Testis (tissue), 3 donors: ENCODE measurements around the gene ANKS4B. TPM values are rescaled to one million over a fixed set of nuclear protein-coding genes. Genes with fewer than 3 reads are reported as not detected.

Experiments
- DNase-seq: peaks from one replicate; pipeline ENCODE4 v3.0.0-alpha.2; 2019
- H3K27ac ChIP-seq, 2 donors: fragments of 200-600 bp; sonication (generic); one replicate each; pipeline ENCODE4 v1.5.1; 2019
- H3K27me3 ChIP-seq: fragments of 200-600 bp; sonication (generic); one replicate; pipeline ENCODE4 v1.5.1; 2019
- H3K36me3 ChIP-seq: fragments of 200-600 bp; sonication (generic); one replicate; pipeline ENCODE4 v1.5.1; 2017; ENCODE audit warnings: low read depth; ENCODE audit errors: missing control alignments
- H3K4me1 ChIP-seq: fragments of 200-600 bp; sonication (generic); one replicate; pipeline ENCODE4 v1.5.1; 2019
- H3K4me3 ChIP-seq, 2 donors: fragments of 200-600 bp; sonication (generic); one replicate each; pipeline ENCODE4 v1.5.1; 2017 to 2019
- H3K9me3 ChIP-seq: fragments of 200-600 bp; sonication (generic); one replicate; pipeline ENCODE4 v1.5.1; 2017
- CTCF ChIP-seq, 3 experiments: fragments of 450-650 bp in 2 of 3; fragments of 200-600 bp in 1 of 3; sonication (generic) in 1 of 3; IDR thresholded peaks; one replicate each; pipeline ENCODE4 v1.5.1; 2016 to 2019; ENCODE audit warnings: antibody characterized with exemption in 3 of 3, mild to moderate bottlenecking in 2 of 3, moderate library complexity in 1 of 3
- POLR2A ChIP-seq: fragments of 450-650 bp; IDR thresholded peaks from one replicate; pipeline ENCODE4 v1.6.1; 2017; ENCODE audit warnings: antibody characterized with exemption, mild to moderate bottlenecking, moderate library complexity
- WGBS, 2 donors: methylation state at CpG; one replicate each; pipeline ENCODE4 v1.1.5; 2018; 5-methylcytosine and 5-hydroxymethylcytosine counted together
- intact Hi-C: fragments of 100-400 bp; cut with DNase I; formaldehyde crosslinking; loops from one replicate; pipeline ENCODE4 v1.15.1; 2023; ENCODE audit warnings: low total_unique reads
- polyA plus RNA-seq: library from polyadenylated mRNA; stranded (reverse); fragments of 350-450 nt; fragmentation: Illumina TruSeq; extraction: RNeasy Lipid Tissue Mini Kit (QIAGEN cat#74804); gene quantifications from one replicate; pipeline ENCODE4 v1.2.3, GENCODE V29; 2014; ENCODE audit warnings: low read depth, low replicate concordance; ENCODE audit not compliant: insufficient read depth
- total RNA-seq, 2 donors: library from RNA; depleted of rRNA; stranded (reverse); fragments of >200 nt; gene quantifications; one replicate each; pipeline ENCODE4 v1.2.3, GENCODE V29; 2016

Gene ANKS4B
- total and polyA plus RNA-seq, 3 donors from 2014 or later: 0.12 to 0.40 (median 0.24) TPM

- H3K4me1 ChIP-seq: no peaks in the 10 kb centered on the region
- no peaks in the 10 kb centered on the region for H3K36me3 ChIP-seq
- 89 to 92% methylated on average over 3 of the region's 3 CpGs for WGBS, 2 donors
- no peak for DNase-seq
- H3K27ac ChIP-seq: no peak overlapping the region
- H3K9me3 ChIP-seq: no peaks in the 10 kb centered on the region
- H3K27me3 ChIP-seq: no peaks in the 10 kb centered on the region
- TF ChIP-seq POLR2A (no peak), CTCF (IDR thresholded peaks at IDR 0.05) (no peak)
- no peak overlapping the region for H3K4me3 ChIP-seq
- intact Hi-C loops: no loop called here
Observed at GRCh38 chr16:21253470-21253869, 20.0 kb downstream of the ANKS4B start.

- H3K27ac ChIP-seq: no peak overlapping the region
- no peaks in the 10 kb centered on the region for H3K36me3 ChIP-seq
- TF ChIP-seq CTCF (IDR thresholded peaks at IDR 0.05): no peak
- TF ChIP-seq POLR2A: no peak
- H3K4me1 ChIP-seq: no peaks in the 10 kb centered on the region
- intact Hi-C loops: no loop called here
- no peaks in the 10 kb centered on the region for H3K9me3 ChIP-seq
- H3K4me3 ChIP-seq: no peak overlapping the region
- H3K27me3 ChIP-seq: no peaks in the 10 kb centered on the region
- DNase-seq: no peak
- WGBS, 2 donors: 90 to 92% methylated on average over 2 of the region's 2 CpGs
Observed at GRCh38 chr16:21256636-21257035, 23.1 kb downstream of the ANKS4B start.

GRCh38 chr16:21257284-21257683 lies 23.8 kb downstream of the ANKS4B start:
- no peak for DNase-seq
- intact Hi-C loops: no loop called here
- H3K4me1 ChIP-seq: no peaks in the 10 kb centered on the region
- no peaks in the 10 kb centered on the region for H3K9me3 ChIP-seq
- 95 to 96% methylated on average over 4 of the region's 4 CpGs for whole genome bisulfite sequencing, 2 donors
- H3K4me3 ChIP-seq: no peak overlapping the region
- no peak overlapping the region for H3K27ac ChIP-seq
- H3K27me3 ChIP-seq: no peaks in the 10 kb centered on the region
- no peak for TF ChIP-seq CTCF (IDR thresholded peaks at IDR 0.05)
- TF ChIP-seq POLR2A: no peak
- H3K36me3 ChIP-seq: no peaks in the 10 kb centered on the region

GRCh38 chr16:21260870-21261791 lies 27.6 kb downstream of the ANKS4B start:
- TF ChIP-seq POLR2A (no peak), CTCF (IDR thresholded peaks at IDR 0.05) (no peak)
- no peaks in the 10 kb centered on the region for H3K9me3 ChIP-seq
- intact Hi-C loops: no loop called here
- H3K4me3 ChIP-seq: no peak overlapping the region
- H3K27me3 ChIP-seq: no peaks in the 10 kb centered on the region
- peak; percentile 37 for DNase-seq
- H3K27ac ChIP-seq: no peak overlapping the region
- H3K36me3 ChIP-seq: no peaks in the 10 kb centered on the region
- H3K4me1 ChIP-seq: no peaks in the 10 kb centered on the region
- 76 to 89% methylated on average over 8 to 9 of the region's 9 CpGs for WGBS, 2 donors
